HUES64 (cell line): ENCODE results near the gene RBP3.

ENCODE experiments used
- H3K27ac ChIP-seq: 2 replicates; pipeline ENCODE4 v1.7.0; 2013; ENCODE audit warnings: low read depth, low read length, inconsistent platforms
- H3K27me3 ChIP-seq: 2 replicates; pipeline ENCODE4 v1.6.1; 2013; ENCODE audit warnings: mild to moderate bottlenecking, low read length; ENCODE audit not compliant: insufficient read depth
- H3K36me3 ChIP-seq: 2 replicates; pipeline ENCODE4 v1.6.1; 2013; ENCODE audit warnings: mild to moderate bottlenecking, low read length; ENCODE audit not compliant: insufficient read depth
- H3K4me1 ChIP-seq: 2 replicates; pipeline ENCODE4 v1.6.1; 2013; ENCODE audit warnings: mild to moderate bottlenecking, low read length, moderate library complexity; ENCODE audit not compliant: insufficient read depth
- H3K4me3 ChIP-seq: 2 replicates; pipeline ENCODE4 v1.5.1; 2013; ENCODE audit warnings: mild to moderate bottlenecking, low read length, moderate library complexity
- H3K9ac ChIP-seq: 2 replicates; pipeline ENCODE4 v1.6.1; 2013; ENCODE audit warnings: mild to moderate bottlenecking, low read depth, low read length
- H3K9me3 ChIP-seq: 2 replicates; pipeline ENCODE4 v1.6.1; 2013; ENCODE audit warnings: low read depth, low read length; ENCODE audit not compliant: insufficient read depth
- WGBS: fragments of 150-250, 120-280 bp; methylation state at CpG from one replicate; pipeline ENCODE4 v1.1.7; 2013; ENCODE audit warnings: missing lambda C conversion rate; 5-methylcytosine and 5-hydroxymethylcytosine counted together

RBP3 gene

GRCh38 chr10:47404446-47404845 lies 56.3 kb downstream of the RBP3 start:
- 90% methylated on average over 6 of the region's 6 CpGs for WGBS
- Histone ChIP-seq H3K9ac (no peak overlapping the region), H3K4me3 (no peak overlapping the region), H3K9me3 (no peaks in the 10 kb centered on the region), H3K27ac (no peak overlapping the region), H3K27me3 (no peaks in the 10 kb centered on the region), H3K36me3 (no peaks in the 10 kb centered on the region), H3K4me1 (peaks cover 26% of the 10 kb centered on the region)

GRCh38 chr10:47404937-47405336 lies 56.8 kb downstream of the RBP3 start:
- Histone ChIP-seq H3K27ac (no peak overlapping the region), H3K27me3 (no peaks in the 10 kb centered on the region), H3K9me3 (no peaks in the 10 kb centered on the region), H3K4me3 (no peak overlapping the region), H3K36me3 (no peaks in the 10 kb centered on the region), H3K4me1 (peaks cover 26% of the 10 kb centered on the region), H3K9ac (no peak overlapping the region)
- 93% methylated on average over 2 of the region's 2 CpGs for WGBS

- WGBS = 92% methylated on average over 11 of the region's 11 CpGs
- no peak overlapping the region for H3K4me3 ChIP-seq
- H3K9me3 ChIP-seq = no peaks in the 10 kb centered on the region
- H3K36me3 ChIP-seq = no peaks in the 10 kb centered on the region
- no peak overlapping the region for H3K9ac ChIP-seq
- H3K4me1 ChIP-seq = peaks cover 26% of the 10 kb centered on the region
- H3K27me3 ChIP-seq = no peaks in the 10 kb centered on the region
- no peak overlapping the region for H3K27ac ChIP-seq
Measured at GRCh38 chr10:47405857-47406547, 57.8 kb downstream of the RBP3 start.

- Histone ChIP-seq H3K27me3 (no peaks in the 10 kb centered on the region), H3K36me3 (no peaks in the 10 kb centered on the region), H3K9me3 (no peaks in the 10 kb centered on the region), H3K27ac (no peak overlapping the region), H3K9ac (no peak overlapping the region), H3K4me3 (no peak overlapping the region), H3K4me1 (peaks cover 26% of the 10 kb centered on the region)
- WGBS = 86% methylated on average over 4 of the region's 4 CpGs
Measured at GRCh38 chr10:47406548-47406869, 58.3 kb downstream of the RBP3 start.

- peaks cover 22% of the 10 kb centered on the region for H3K4me1 ChIP-seq
- no peaks in the 10 kb centered on the region for H3K9me3 ChIP-seq
- no peak overlapping the region for H3K9ac ChIP-seq
- WGBS = 81% methylated on average over 9 of the region's 9 CpGs
- no peak overlapping the region for H3K4me3 ChIP-seq
- H3K27me3 ChIP-seq = no peaks in the 10 kb centered on the region
- H3K27ac ChIP-seq = no peak overlapping the region; the same call in 1 of the 2 replicates
- H3K36me3 ChIP-seq = no peaks in the 10 kb centered on the region
Measured at GRCh38 chr10:47406870-47407691, 58.9 kb downstream of the RBP3 start.
